HG03521 (cell line): ENCODE measurements around the gene ORM2.

Experiments used
- ATAC-seq: cut with Tn5 transposase; IDR thresholded peaks from one replicate; pipeline ENCODE4 v1.9.1; 2021; ENCODE audit warnings: mild to moderate bottlenecking, moderate library complexity; ENCODE audit not compliant: unreplicated experiment

ORM2 gene

DNA sequence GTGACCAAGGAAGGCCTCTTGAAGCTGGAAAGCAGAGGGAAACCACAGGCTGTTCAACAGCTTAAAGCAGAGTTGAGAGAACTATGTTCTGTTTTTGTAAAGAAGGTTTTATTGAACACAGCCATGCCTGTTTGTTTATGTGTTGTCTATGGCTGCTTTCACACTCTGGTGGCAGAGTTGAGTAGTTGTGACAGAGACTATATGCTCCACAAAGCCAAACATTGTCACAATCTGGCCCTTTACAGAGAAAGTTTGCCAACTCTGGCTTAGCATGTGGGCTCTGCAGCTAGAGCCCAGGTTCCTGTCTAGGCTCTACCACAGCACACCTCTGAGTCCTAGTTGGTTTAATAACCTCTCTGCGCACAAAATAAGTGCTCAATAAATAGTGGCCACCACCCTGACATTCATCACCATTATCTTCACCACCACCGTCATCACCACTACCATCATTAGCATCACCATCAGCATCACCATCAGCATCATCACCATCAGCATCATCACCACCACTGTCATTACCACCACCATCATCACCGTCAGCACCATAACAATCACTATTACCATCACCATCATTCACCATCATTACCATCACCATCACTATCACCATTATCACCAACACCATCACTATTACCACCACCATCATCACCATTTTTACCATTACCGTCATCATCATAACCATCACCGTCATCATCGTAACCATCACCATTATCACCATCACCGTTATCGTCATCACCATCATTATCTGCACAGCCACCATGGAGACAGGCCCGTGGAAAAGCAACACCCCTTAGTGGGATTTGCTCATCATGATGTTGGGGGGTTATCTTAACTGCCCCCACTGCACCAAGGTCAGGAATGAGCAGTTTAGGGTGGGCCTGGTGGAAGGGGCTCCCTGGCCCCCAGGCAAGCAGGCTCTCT is 39.8 kb downstream of the ORM2 start:
- no peak for ATAC-seq

DNA sequence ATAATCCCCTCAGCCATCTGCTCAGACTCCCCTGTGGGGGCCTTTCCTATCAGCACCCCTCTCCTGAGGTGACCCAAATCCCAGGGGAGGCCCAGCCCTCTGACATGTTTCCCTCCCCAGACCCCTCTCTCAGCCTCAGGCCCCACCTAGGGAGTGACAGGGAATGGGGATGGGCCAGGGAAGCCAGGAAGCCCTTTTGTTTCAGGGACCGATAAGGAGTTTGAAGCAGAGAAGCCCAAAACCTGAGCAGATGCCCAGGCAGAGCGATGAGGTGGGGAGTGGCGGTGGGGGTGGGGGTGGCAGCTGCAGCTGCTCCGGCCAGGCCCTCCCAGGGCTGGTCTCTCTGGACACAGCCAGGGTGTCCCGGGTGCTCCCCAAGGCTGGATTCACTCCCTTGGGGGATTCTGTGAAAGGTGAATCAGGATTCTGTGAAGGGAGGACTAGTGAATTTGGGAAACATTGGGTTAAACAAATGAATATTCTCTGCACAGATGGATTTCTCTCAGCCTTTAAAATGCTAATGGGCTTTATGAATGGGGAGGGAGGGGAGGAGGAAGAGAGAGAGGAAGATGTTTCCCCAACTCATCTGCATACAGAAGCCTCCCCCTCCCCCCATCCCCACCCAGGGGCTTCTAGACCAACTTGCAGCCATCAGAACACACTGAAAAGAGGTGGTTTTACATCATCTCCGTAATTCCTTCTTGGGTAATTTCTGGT is 40.7 kb downstream of the ORM2 start:
- no peak for ATAC-seq

DNA sequence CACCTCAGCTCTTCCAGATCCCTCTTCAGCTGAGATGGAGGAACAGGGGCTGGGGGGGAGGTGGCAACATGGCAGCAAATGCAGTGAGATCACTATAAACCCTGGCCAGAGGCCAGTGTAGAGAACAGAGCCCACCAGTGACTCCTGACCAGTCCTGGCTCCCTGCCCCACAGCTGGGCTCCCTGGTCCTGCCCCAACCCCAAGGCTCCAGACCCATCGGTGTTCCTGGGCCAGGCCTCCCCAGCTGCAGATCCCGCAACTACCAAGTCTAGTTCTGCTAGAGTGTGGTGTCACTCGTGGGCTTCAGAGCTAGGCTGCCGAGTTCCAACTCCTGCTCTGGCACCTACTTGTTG is 41.3 kb downstream of the ORM2 start:
- no peak for ATAC-seq

DNA sequence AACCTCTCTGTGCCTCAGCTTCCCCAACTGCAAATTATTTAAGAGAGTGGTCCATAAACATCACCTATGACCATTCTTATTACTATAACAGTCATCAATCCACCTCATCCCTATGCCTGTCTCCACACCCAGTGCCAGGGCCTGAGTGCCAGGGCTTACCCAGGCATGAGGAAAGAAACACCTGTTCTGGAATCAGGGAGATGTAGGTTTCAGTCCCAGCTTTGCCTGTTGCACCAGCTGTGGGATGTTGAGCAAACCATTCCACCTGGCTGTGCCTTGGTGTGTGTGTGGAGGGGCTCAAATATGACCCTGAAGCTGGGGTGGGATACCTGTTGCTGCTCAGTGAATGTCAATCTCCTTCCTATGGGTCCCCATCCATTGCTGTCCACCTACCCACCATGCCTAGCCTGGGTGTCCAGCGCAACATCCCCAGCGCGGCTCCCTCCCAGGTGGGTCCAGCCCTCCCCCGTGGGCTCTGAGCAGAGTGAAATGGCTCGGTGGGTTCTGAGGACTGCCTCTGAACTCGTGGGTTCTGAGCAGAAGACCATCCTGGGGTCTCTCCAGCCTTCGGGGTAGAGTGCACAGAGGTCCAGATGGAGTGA is 41.8 kb downstream of the ORM2 start:
- no peak for ATAC-seq

DNA sequence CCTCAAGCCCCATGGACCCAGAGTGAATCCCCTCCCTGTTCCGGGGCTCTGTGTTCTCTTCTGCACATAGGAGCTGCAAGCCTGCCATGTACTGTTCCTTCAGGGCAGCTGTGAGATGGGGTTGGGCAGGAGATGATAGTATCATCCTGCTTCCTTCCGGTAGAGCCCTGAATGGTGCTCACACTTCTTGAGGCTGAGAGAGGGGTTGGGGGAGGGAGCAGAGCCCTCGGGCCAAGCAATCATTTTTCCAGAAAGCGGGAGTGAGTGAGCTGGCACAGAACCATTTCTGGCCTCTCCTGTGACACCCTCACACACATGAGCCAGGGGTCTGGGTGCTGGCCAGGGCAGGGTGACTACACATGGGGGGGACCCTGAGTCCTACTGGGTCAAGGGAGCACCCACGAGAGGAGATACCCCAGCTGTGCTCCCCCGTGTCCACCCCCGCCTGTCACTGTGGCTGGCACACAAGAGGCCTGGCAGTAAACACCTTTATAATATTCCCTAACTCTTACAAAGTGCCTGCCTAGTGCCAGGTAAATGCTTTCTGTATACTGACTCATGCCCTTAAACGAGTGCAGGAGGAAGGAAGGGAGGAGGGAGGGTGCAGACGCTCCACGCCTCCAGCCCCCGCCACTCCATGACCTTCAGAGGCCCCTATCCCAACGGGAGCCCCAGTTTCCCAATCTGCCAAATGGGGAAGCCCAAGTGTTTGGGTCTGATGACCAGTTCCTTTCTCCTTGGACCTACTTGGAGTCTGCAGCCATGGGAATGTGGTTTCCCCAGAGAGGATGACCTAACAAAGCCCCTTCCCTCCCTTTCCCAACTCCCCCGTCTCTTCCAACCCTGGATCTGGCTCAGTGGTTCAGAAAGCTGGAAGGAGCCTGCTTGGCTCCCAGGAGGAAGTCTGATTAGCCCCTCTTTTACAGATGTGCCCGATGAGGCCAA is 42.6 kb downstream of the ORM2 start:
- no peak for ATAC-seq

DNA sequence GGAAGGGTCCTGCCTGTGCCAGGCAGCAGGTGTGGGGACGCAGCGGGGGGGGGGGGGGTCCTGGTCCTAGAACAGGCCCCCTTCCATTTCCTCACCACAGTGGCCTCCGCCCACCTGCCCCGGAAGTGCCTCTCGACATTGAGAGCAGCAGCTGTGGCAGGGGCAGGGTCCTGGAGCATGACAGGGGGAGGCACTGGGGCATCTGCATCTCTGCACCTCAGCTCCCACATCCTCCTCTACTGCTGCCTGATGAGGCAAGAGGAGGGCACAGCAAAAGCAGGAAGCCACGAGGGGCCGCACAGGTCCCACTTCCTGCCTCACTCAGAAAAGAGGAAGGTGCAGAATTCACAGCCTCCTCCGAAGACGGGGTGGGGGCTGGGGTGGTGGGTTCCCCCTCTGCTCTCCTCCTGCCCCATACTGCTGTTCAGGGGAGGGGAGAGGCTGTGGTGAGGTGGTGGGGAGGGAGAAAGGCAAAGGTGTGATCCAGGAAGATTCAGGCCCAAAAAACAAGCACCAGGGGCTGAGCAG is 43.3 kb downstream of the ORM2 start:
- peak; percentile 87 for ATAC-seq

DNA sequence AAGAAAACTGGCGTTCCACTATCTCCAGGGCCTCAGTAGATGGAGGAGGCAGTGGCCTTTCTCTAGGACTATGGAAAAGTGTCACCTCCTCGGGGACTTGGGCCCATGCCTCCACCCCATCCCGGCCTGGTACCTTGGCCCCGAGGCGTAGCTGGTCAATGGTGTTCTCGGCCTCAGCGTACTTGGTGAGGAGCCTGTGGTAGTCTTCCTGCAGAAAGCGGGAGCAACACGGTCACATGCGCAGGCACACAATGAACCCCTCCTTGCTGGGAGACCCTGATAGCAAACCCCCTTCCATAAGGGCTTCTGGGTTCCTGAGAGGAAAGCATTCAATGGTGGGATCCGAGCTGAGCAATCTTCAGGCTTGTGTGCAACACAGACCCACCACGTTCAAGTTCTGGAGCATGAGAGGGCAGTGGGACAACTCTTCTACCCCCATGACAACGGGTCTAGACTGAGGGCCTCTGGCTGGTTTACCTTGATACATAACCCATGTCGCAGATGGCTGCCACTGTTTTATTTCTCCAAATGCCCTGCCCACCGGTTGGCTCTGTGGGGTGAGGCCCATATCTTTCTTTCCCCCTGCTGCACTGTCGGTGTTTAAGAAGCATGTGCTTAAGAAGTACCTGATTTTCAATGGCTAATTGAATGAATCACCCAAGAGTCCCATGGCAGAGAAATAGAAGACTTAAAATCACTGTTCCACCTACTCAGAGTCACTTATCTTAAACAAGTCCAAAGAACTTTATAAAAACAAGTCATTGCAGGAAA is 44.5 kb downstream of the ORM2 start:
- ATAC-seq = no peak

DNA sequence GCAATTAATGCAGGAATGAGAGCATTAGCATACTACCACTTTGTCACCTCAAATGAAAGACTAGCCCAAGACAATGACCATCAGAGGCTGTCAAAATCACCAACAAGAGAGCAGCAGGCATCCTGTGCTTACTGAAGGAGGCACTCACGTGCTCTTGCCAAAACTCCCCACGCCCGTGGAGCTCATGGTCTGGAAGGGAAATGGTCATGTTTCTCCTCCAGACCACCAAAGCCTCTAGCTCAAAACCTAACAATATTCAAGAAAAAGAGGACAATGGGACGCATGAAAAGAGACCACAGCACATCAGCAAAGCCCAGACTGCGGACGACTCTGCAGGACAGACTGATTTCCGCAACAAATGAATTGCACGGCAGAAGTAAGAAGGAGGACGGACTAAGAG is 45.3 kb downstream of the ORM2 start:
- no peak for ATAC-seq

DNA sequence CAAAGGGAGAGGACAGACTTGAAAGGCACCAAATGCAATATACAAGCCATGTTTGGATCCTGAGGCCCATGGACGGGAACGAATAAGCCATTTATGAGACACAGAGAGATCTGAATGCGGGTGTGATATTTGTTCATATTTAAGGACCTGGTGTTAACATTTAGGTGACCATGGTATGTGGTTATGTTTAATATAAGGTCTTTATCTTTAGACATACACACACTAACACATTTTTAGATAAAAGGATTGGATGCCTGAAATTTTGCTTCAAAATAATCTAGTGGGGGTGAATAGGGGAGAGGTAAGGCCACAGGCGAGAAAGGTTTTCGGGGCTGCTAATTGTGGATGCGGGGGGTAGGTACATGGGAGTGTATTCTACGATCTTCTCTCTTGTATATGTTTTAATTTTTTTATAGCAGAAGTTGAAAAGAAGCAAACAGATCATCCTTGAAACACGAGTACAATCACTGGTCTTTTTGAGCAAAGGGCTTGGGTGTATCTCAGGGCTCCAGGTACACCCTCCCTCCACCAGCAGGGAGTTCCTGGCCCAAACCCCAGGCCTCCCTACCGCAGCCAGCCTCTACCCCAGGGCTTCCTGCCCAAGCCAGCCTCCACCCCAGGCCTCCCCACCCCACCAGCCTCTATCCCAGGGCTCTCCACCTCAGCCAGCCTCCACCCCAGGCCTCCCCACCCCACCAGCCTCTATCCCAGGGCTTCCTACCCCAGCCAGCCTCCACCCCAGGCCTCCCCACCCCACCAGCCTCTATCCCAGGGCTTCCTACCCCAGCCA is 45.9 kb downstream of the ORM2 start:
- no peak for ATAC-seq

DNA sequence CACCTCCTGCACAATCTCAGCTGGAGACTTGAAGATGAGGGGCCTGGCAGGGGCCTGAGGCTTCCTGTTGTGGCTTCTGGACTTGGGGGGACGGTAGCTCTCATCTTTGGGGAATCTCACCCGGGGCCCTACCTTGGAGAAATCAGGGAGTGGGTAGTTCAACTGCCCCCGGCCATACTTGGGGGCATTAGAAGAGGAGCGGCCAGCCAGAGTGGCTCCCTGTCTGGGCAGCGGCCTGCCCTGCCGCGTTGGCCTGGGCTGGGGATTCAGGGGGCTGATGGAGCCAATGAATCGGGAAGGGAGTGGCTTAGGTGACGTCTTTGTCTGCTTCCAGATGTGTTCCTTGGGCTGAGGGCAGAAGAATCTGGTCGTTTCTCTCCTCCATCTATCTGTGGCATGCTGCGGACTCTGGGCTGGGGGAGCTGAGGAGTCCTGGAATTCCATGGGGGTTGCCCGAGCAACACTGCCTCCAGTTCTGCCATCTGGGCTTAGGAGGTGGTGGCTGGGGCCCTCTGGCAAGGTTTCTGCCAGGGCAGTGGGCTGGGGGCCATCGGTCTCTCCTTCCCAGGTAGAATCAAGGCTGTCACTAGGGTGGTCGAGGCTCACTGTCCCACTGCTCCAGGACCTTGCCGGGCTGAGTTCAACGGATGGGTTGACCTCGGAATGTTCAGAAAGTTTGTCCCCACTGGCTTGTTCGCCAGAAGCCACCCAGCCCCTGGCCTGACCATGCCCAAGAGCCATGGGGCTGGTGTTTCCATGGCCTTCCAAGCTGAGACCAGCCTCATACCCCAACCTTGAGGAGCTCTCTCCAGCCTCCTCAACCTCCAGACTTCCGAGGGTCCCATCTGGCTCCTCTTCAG is 47.1 kb downstream of the ORM2 start:
- ATAC-seq = no peak

DNA sequence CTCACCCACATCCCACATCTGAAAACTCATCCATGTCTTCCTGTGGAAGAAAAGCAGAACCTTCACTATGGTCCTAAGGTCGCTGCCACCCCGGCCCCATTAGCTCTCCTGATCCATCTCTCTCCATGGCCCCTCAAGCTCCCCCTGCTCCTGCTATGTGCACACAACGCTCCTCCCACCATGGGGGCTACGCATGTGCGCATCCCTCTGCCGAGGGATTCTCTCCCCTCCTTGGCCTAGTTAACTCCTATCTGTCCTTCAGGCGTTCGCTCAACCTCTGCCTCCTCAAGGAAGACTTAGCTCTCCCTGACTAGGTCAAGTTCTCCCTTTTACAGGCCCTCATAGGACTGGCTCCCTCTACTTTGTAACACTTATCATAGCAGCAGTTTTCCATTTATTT is 48.3 kb downstream of the ORM2 start:
- no peak for ATAC-seq

DNA sequence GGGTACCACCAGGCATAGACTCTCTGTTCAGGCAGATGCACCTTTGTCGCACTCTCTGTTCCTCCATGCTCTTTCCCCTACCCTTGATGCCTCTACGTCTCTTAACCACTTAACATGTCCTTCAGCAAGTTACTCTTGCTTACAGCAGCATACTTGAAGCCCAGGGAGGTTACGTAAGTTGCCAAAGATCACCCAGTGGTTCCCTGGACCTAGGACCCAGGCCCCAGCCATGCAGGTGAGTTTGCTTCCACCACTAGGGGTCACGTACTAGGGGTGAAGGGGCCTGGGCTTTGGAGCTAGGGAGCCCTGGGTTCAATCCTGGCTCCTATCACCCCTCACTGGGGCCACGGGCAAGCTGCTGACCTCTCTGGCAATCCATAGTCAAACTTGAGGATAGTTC is 49.2 kb downstream of the ORM2 start:
- no peak for ATAC-seq
